Measurements from ENCODE around the gene ZER1.

GRCh38 chr9:128720841-128721486 lies 50.8 kb downstream of the ZER1 start:
- TF ChIP-seq POLR2A (IDR thresholded peaks at IDR 0.05; ENCODE audit: low read length) (no peak), GATA1 (IDR thresholded peaks at IDR 0.05; ENCODE audit: low read depth, low read length) (no peak)
